HCT116 (cell line): Measurements from ENCODE around the gene GLO1. TPM values are rescaled to one million over a fixed set of nuclear protein-coding genes. Genes with fewer than 3 reads are reported as not detected.

ENCODE experiments used
- ATAC-seq: fragments of 200-7000 bp; cut with Tn5 transposase; 2 replicates; pipeline ENCODE4 v1.9.1; 2020; ENCODE audit warnings: mild to moderate bottlenecking, moderate library complexity
- BruUV-seq: library from RNA; stranded (reverse); fragments of 400-500 nt; replicated peaks from 2 replicates; lab custom pipeline; 2021; lab: Mats Ljungman, UMichigan
- CTCF ChIA-PET: fragments of 300-600 bp; sonication (Branson Sonifier 250); formaldehyde crosslinking; loops from one replicate; lab custom pipeline; 2021; ENCODE audit warnings: antibody characterized with exemption; lab: Charles Lee
- POLR2A ChIA-PET: fragments of 300-600, 350-600 bp; sonication (Branson Sonifier 250); formaldehyde crosslinking; loops from one replicate; lab custom pipeline; 2021; ENCODE audit warnings: antibody characterized with exemption; lab: Charles Lee
- RAD21 ChIA-PET, 2 experiments: fragments of 300-600 bp; sonication (Branson Sonifier 250); formaldehyde crosslinking; loops; one replicate each; lab custom pipeline; 2023; ENCODE audit warnings: low total read pairs in 2 of 2; ENCODE audit not compliant: uncharacterized antibody in 2 of 2, unreplicated experiment in 2 of 2, low non-redundant PET in 1 of 2; lab: Charles Lee
- DNase-seq: peaks from one replicate; pipeline ENCODE4 v3.0.0-alpha.2; 2010; ENCODE audit warnings: low read depth, low spot score
- H2AFZ ChIP-seq: fragments of 200-600 bp; shearing (Covaris generic), sonication (generic); 2 replicates; pipeline ENCODE4 v1.6.1; 2017; ENCODE audit warnings: low read depth, mixed run types, mixed read lengths, antibody characterized with exemption, low read length; ENCODE audit not compliant: poor library complexity, severe bottlenecking
- H3K27ac ChIP-seq: 2 replicates; pipeline ENCODE4 v1.5.1; 2012; ENCODE audit warnings: low read depth, low read length
- H3K27me3 ChIP-seq: fragments of 200-600 bp; sonication (generic); 2 replicates; pipeline ENCODE4 v1.6.1; 2016; ENCODE audit warnings: mixed run types, low read length, mixed read lengths; ENCODE audit not compliant: insufficient read depth
- H3K36me3 ChIP-seq, 2 experiments: fragments of 200-500 bp in 1 of 2; fragments of 200-600 bp in 1 of 2; sonication (Bioruptor generic) in 1 of 2; sonication (generic) in 1 of 2; 2 replicates each; pipeline versions ENCODE4 v1.5.1 to v1.6.1; 2014 to 2016; ENCODE audit warnings: low read length in 2 of 2, inconsistent platforms in 1 of 2, mixed read lengths in 1 of 2, mixed run types in 1 of 2; ENCODE audit not compliant: insufficient read depth in 2 of 2, control insufficient read depth in 1 of 2
- H3K4me1 ChIP-seq, 2 experiments: fragments of 200-600 bp in 1 of 2; sonication (generic) in 1 of 2; 2 replicates each; pipeline versions ENCODE4 v1.5.1 to v1.6.1; 2012 to 2017; ENCODE audit warnings: low read length in 2 of 2, inconsistent platforms in 1 of 2, mild to moderate bottlenecking in 1 of 2, mixed read lengths in 1 of 2, mixed run types in 1 of 2, moderate library complexity in 1 of 2; ENCODE audit not compliant: insufficient read depth in 2 of 2, control insufficient read depth in 1 of 2
- H3K4me2 ChIP-seq: fragments of 200-600 bp; sonication (generic); 2 replicates; pipeline ENCODE4 v1.6.1; 2017; ENCODE audit warnings: mixed run types, low read length, mixed read lengths
- H3K4me3 ChIP-seq, 2 experiments: fragments of 200-600 bp in 1 of 2; sonication (generic) in 1 of 2; replicated peaks in 1 of 2; 2 replicates each; pipeline ENCODE4 v1.5.1; 2011 to 2016; ENCODE audit warnings: low read length in 2 of 2, control low read depth in 1 of 2, low read depth in 1 of 2, mild to moderate bottlenecking in 1 of 2, mixed read lengths in 1 of 2, mixed run types in 1 of 2
- H3K79me2 ChIP-seq: fragments of 200-600 bp; sonication (generic); 2 replicates; pipeline ENCODE4 v1.6.1; 2017; ENCODE audit warnings: mild to moderate bottlenecking, mixed run types, low read length, moderate library complexity, mixed read lengths; ENCODE audit not compliant: insufficient read depth
- H3K9ac ChIP-seq: fragments of 200-600 bp; sonication (generic); 2 replicates; pipeline ENCODE4 v1.6.1; 2016; ENCODE audit warnings: low read length, mixed read lengths
- H3K9me2 ChIP-seq: fragments of 200-600 bp; sonication (generic), shearing (Covaris generic); 2 replicates; pipeline ENCODE4 v1.6.1; 2017; ENCODE audit warnings: mixed run types, mild to moderate bottlenecking, moderate library complexity; ENCODE audit not compliant: insufficient read depth
- H3K9me3 ChIP-seq, 2 experiments: fragments of 200-500 bp in 1 of 2; fragments of 200-600 bp in 1 of 2; sonication (Bioruptor generic) in 1 of 2; sonication (generic) in 1 of 2; 2 replicates each; pipeline ENCODE4 v1.6.1; 2014 to 2017; ENCODE audit warnings: low read length in 2 of 2, mixed read lengths in 2 of 2, inconsistent platforms in 1 of 2, low read depth in 1 of 2, mild to moderate bottlenecking in 1 of 2, mixed run types in 1 of 2, moderate library complexity in 1 of 2; ENCODE audit not compliant: control insufficient read depth in 1 of 2, insufficient read depth in 1 of 2
- H4K20me1 ChIP-seq: fragments of 200-600 bp; sonication (generic), shearing (Covaris generic); 2 replicates; pipeline ENCODE4 v1.6.1; 2017; ENCODE audit warnings: mixed run types, mild to moderate bottlenecking, moderate library complexity; ENCODE audit not compliant: insufficient read depth
- ATF3 ChIP-seq: IDR thresholded peaks from 2 replicates; pipeline ENCODE4 v1.6.1; 2012
- CBX3 ChIP-seq: IDR thresholded peaks from 2 replicates; pipeline ENCODE4 v1.6.1; 2012; ENCODE audit warnings: low read depth
- CTCF ChIP-seq, 3 experiments: fragments of 200-600 bp in 1 of 3; sonication (generic) in 1 of 3; IDR thresholded peaks in 2 of 3; conservative IDR thresholded peaks in 1 of 3; 2 replicates each; pipeline ENCODE4 v1.5.1; 2012 to 2017; ENCODE audit warnings: low read depth in 2 of 3, low read length in 2 of 3, antibody characterized with exemption in 1 of 3, borderline replicate concordance in 1 of 3, control low read depth in 1 of 3, mild to moderate bottlenecking in 1 of 3, mixed read lengths in 1 of 3, mixed run types in 1 of 3, moderate library complexity in 1 of 3; ENCODE audit not compliant: insufficient read depth in 1 of 3
- EGR1 ChIP-seq: IDR thresholded peaks from 2 replicates; pipeline ENCODE4 v1.6.1; 2012; ENCODE audit warnings: low read depth
- ELF1 ChIP-seq: IDR thresholded peaks from 2 replicates; pipeline ENCODE4 v1.6.1; 2012; ENCODE audit warnings: low read depth, borderline replicate concordance
- EZH2 ChIP-seq: fragments of 200-600 bp; sonication (generic); IDR thresholded peaks from 2 replicates; pipeline ENCODE4 v1.6.1; 2017; ENCODE audit warnings: antibody characterized with exemption, mixed run types
- EZH2phosphoT487 ChIP-seq: fragments of 200-600 bp; IDR thresholded peaks from 2 replicates; pipeline ENCODE4 v1.6.1; 2018; ENCODE audit warnings: antibody characterized with exemption, borderline replicate concordance
- POLR2A ChIP-seq: IDR thresholded peaks from 2 replicates; pipeline ENCODE4 v1.7.0; 2011; ENCODE audit warnings: borderline replicate concordance; ENCODE audit not compliant: insufficient read depth, insufficient read length; ENCODE audit errors: extremely low read depth
- POLR2AphosphoS5 ChIP-seq: IDR thresholded peaks from 2 replicates; pipeline ENCODE4 v1.6.1; 2011; ENCODE audit warnings: mild to moderate bottlenecking, low read depth, low read length, moderate library complexity
- SP1 ChIP-seq: IDR thresholded peaks from 2 replicates; pipeline ENCODE4 v1.6.1; 2012; ENCODE audit warnings: low read depth
- SRF ChIP-seq: IDR thresholded peaks from 2 replicates; pipeline ENCODE4 v1.6.1; 2012; ENCODE audit warnings: low read depth
- YY1 ChIP-seq: IDR thresholded peaks from 2 replicates; pipeline ENCODE4 v1.6.1; 2011; ENCODE audit warnings: low read length, low read depth, moderate library complexity, mild to moderate bottlenecking; ENCODE audit not compliant: insufficient replicate concordance; ENCODE audit errors: extremely low read depth
- ZBTB33 ChIP-seq: IDR thresholded peaks from 2 replicates; pipeline ENCODE4 v1.6.1; 2011; ENCODE audit warnings: mild to moderate bottlenecking, low read length, moderate library complexity; ENCODE audit not compliant: insufficient replicate concordance; ENCODE audit errors: extremely low read depth
- ZFX ChIP-seq: fragments of 450-650 bp; IDR thresholded peaks from 2 replicates; pipeline ENCODE4 v1.6.1; 2017
- intact Hi-C: fragments of 100-400 bp; cut with micrococcal nuclease; formaldehyde crosslinking; loops from 2 replicates; pipeline ENCODE4 v1.10.0; 2022
- total RNA-seq: library from RNA; stranded (reverse); gene quantifications from one replicate; pipeline ENCODE4 v1.2.1, GENCODE V29; 2021; ENCODE audit not compliant: unreplicated experiment

Gene GLO1
- total RNA-seq, 1 experiment from 2014 or later: 191 TPM

- ChIA-PET POLR2A (no interaction called here), CTCF (no interaction called here), RAD21 (no interaction called here)
- Histone ChIP-seq H3K9ac (no peak overlapping the region), H4K20me1 (no peaks in the 10 kb centered on the region), H3K4me2 (no peak overlapping the region), H3K79me2 (no peaks in the 10 kb centered on the region), H2AFZ (no peak overlapping the region), H3K27me3 (no peaks in the 10 kb centered on the region), H3K4me3 (no peak overlapping the region), H3K4me1 (no peaks in the 10 kb centered on the region), H3K27ac (no peak overlapping the region), H3K9me3 (no peaks in the 10 kb centered on the region), H3K36me3 (no peaks in the 10 kb centered on the region), H3K9me2 (no peaks in the 10 kb centered on the region)
- intact Hi-C loops: no loop called here
- TF ChIP-seq SP1 (no peak), CTCF (IDR thresholded peaks at IDR 0.05 in 2 of 3, conservative IDR thresholded peaks at IDR 0.05 in 1 of 3; ENCODE audit: borderline replicate concordance in 1 of 3, insufficient read depth in 1 of 3, low read depth in 2 of 3, low read length in 2 of 3) (no peak), EZH2 (no peak), EGR1 (no peak), ZBTB33 (no peak), SRF (no peak), YY1 (no peak), POLR2AphosphoS5 (no peak), ATF3 (no peak), POLR2A (no peak), ZFX (no peak), EZH2phosphoT487 (no peak), ELF1 (no peak), CBX3 (no peak)
- ATAC-seq (no peak), DNase-seq (no peak)
- no TSS peak for BruUV-seq
Measured at GRCh38 chr6:38650207-38650752, 52.7 kb downstream of the GLO1 start.
